ENCODE results near the gene ATP6V0B. TPM values are rescaled to one million over a fixed set of nuclear protein-coding genes. Genes with fewer than 3 reads are reported as not detected.
A peak's percentile ranks its signal among the peaks of the same experiment; 100 is the strongest.

The ATP6V0B gene
- total and polyA plus RNA-seq, 2 of the 8 experiments (the other 6 are each of a cell fraction or from before 2014, with no cell fraction given), result 105 to 308 TPM

GRCh38 chr1:43962324-43962723, 12.4 kb upstream of the ATP6V0B start:
- no peaks in the 10 kb centered on the region for H3K79me2 ChIP-seq (ENCODE audit: control insufficient read depth in 1 of 2, insufficient read depth in 2 of 2, low read length in 2 of 2)
- no peak overlapping the region for H2BK15ac ChIP-seq (ENCODE audit: low read length)
- H2BK5ac ChIP-seq (ENCODE audit: low read depth, low read length), result 0 out of 2 replicates have a peak overlapping the region, but pooled peaks have one; percentile 9
- no peaks in the 10 kb centered on the region for H3K27me3 ChIP-seq (replicated peaks in 1 of 4; ENCODE audit: control insufficient read depth in 3 of 4, extremely low read depth in 1 of 4, insufficient read depth in 3 of 4, low read length in 3 of 4)
- H2BK12ac ChIP-seq (ENCODE audit: low read depth, low read length), result no peak overlapping the region
- peaks cover 2 to 7% (median 6%) of the 10 kb centered on the region in 4 experiments; a peak in 4 of 8 replicates for H3K36me3 ChIP-seq (ENCODE audit: control insufficient read depth in 2 of 4, insufficient read depth in 4 of 4, low read length in 3 of 4)
- H3K14ac ChIP-seq (ENCODE audit: insufficient read length), result no peak overlapping the region
- H3K27ac ChIP-seq (ENCODE audit: low read depth, low read length), result no peak overlapping the region
- no peak overlapping the region for H2BK20ac ChIP-seq (ENCODE audit: low read length)
- H2AK5ac ChIP-seq (ENCODE audit: low read depth, low read length), result no peak overlapping the region
- H3K79me1 ChIP-seq (ENCODE audit: low read depth, low read length), result no peaks in the 10 kb centered on the region
- no peaks in the 10 kb centered on the region for H3K9me3 ChIP-seq (ENCODE audit: insufficient read depth in 2 of 2, low read depth in 1 of 2, low read length in 1 of 2)
- no peak overlapping the region for H3K23ac ChIP-seq (ENCODE audit: insufficient read length)
- POLR2A ChIA-PET (ENCODE audit: partially characterized antibody), result interaction anchor here (1.2 to 1.8 kb wide), 2 partner anchors 9 to 12 kb away, joined by 3 to 5 read pairs; no protein-coding TSS in a partner anchor
- peaks cover 5% of the 10 kb centered on the region; the same call in 1 of the 2 replicates for H3K23me2 ChIP-seq (ENCODE audit: low read depth, low read length)
- H3K18ac ChIP-seq (ENCODE audit: extremely low read depth, low read length), result no peak overlapping the region
- no peak overlapping the region for H2AFZ ChIP-seq (ENCODE audit: low read length)
- no peak overlapping the region for H4K5ac ChIP-seq (ENCODE audit: insufficient read length, low read depth, low read length)
- H3K56ac ChIP-seq (replicated peaks; ENCODE audit: insufficient read length, low read depth, low read length), result no peak overlapping the region
- peaks cover 0 to 1% of the 10 kb centered on the region in 2 experiments for H4K20me1 ChIP-seq (replicated peaks in 1 of 2; ENCODE audit: control insufficient read depth in 1 of 2, insufficient read depth in 2 of 2, low read length in 2 of 2)
- H2BK120ac ChIP-seq (replicated peaks; ENCODE audit: low read depth, low read length), result no peak overlapping the region
- CTCF ChIA-PET (ENCODE audit: partially characterized antibody), result interaction anchor here (0.6 to 2.0 kb wide), 5 partner anchors 8 to 74 kb away, joined by 3 to 6 read pairs (median 4); no protein-coding TSS in a partner anchor
- no peak overlapping the region for H3K9ac ChIP-seq (replicated peaks in 1 of 4; ENCODE audit: extremely low read depth in 1 of 4, low read depth in 3 of 4, low read length in 3 of 4)
- H3K4me2 ChIP-seq (ENCODE audit: insufficient read depth in 1 of 2, low read depth in 2 of 2, low read length in 2 of 2), result no peak overlapping the region
- WGBS, 2 experiments (ENCODE audit: extremely low coverage in 1 of 2, insufficient coverage in 1 of 2, insufficient read length in 1 of 2, insufficient replicate concordance in 2 of 2, low coverage in 1 of 2, low lambda C conversion rate in 2 of 2, missing lambda C conversion rate in 1 of 2), result 85% methylated on average over 2 of the region's 2 CpGs; no CpG with 5 or more reads in 1 of the 2 experiments
- TF ChIP-seq EZH2 (IDR thresholded peaks at IDR 0.05; ENCODE audit: low read depth, low read length, severe bottlenecking), result no peak
- no peak for TF ChIP-seq GABPA (IDR thresholded peaks at IDR 0.05; ENCODE audit: borderline replicate concordance, insufficient read depth, low read length)
- no peak for TF ChIP-seq TBP (IDR thresholded peaks at IDR 0.05; ENCODE audit: low read depth, low read length)
- TF ChIP-seq ATF2 (IDR thresholded peaks at IDR 0.05; ENCODE audit: low read length), result no peak
- no peak for TF ChIP-seq CEBPB (IDR thresholded peaks at IDR 0.05; ENCODE audit: low read depth, low read length)
- no peak for TF ChIP-seq CREB1 (IDR thresholded peaks at IDR 0.05)
- TF ChIP-seq FOSL1 (IDR thresholded peaks at IDR 0.05; ENCODE audit: insufficient read depth, low read depth, low read length), result no peak
- TF ChIP-seq RNF2 (IDR thresholded peaks at IDR 0.05; ENCODE audit: borderline replicate concordance, low read depth, low read length, missing control alignments, poor library complexity, severe bottlenecking), result no peak
- TF ChIP-seq SIX5 (IDR thresholded peaks at IDR 0.05; ENCODE audit: low read depth, low read length), result no peak
- H4K8ac ChIP-seq (ENCODE audit: extremely low read depth, insufficient read depth, low read length), result no peak overlapping the region
- H3K4me3 ChIP-seq (ENCODE audit: extremely low read depth in 1 of 4, insufficient read depth in 2 of 4, low read depth in 3 of 4, low read length in 4 of 4), result no peak overlapping the region
- DNase-seq (ENCODE audit: low read depth in 1 of 2, low spot score in 2 of 2), result no peak
- FAIRE-seq, result no peak
- H4K91ac ChIP-seq (replicated peaks; ENCODE audit: insufficient read length, low read length), result no peak overlapping the region
- no peak overlapping the region for H3K4ac ChIP-seq (replicated peaks; ENCODE audit: insufficient read length, low read depth, low read length)
- H3K4me1 ChIP-seq (replicated peaks in 1 of 4; ENCODE audit: control insufficient read depth in 3 of 4, insufficient read depth in 4 of 4, low read length in 3 of 4), result no peaks in the 10 kb centered on the region
